NCI-H2081 (cell line): ENCODE results near the gene PKDREJ.

Experiments
- DNase-seq, 2 experiments: peaks; one replicate each; lab custom pipeline; 2025; lab: John Stamatoyannopoulos, UW

The PKDREJ gene

GRCh38 chr22:46234969-46235368, 28.2 kb downstream of the PKDREJ start:
- no peak for DNase-seq

- DNase-seq: no peak
Measured at GRCh38 chr22:46233231-46233630, 29.9 kb downstream of the PKDREJ start.

GRCh38 chr22:46230262-46230901, 32.8 kb downstream of the PKDREJ start:
- no peak for DNase-seq

- DNase-seq: no peak
Measured at GRCh38 chr22:46229701-46230100, 33.4 kb downstream of the PKDREJ start.

GRCh38 chr22:46226577-46226976, 36.6 kb downstream of the PKDREJ start:
- DNase-seq: no peak

- no peak for DNase-seq
Measured at GRCh38 chr22:46225631-46226030, 37.5 kb downstream of the PKDREJ start.

- no peak for DNase-seq
Measured at GRCh38 chr22:46224898-46225290, 38.2 kb downstream of the PKDREJ start.

GRCh38 chr22:46224044-46224897, 38.9 kb downstream of the PKDREJ start:
- DNase-seq: no peak

- DNase-seq: no peak
Measured at GRCh38 chr22:46220921-46221320, 42.2 kb downstream of the PKDREJ start.

GRCh38 chr22:46219636-46220035, 43.5 kb downstream of the PKDREJ start:
- DNase-seq: peak in 1 of 2 experiments; percentile 2

GRCh38 chr22:46214616-46215015, 48.5 kb downstream of the PKDREJ start:
- no peak for DNase-seq

- DNase-seq: no peak
Measured at GRCh38 chr22:46214149-46214548, 49.0 kb downstream of the PKDREJ start.

GRCh38 chr22:46213052-46213451, 50.1 kb downstream of the PKDREJ start:
- no peak for DNase-seq

GRCh38 chr22:46212195-46212594, 50.9 kb downstream of the PKDREJ start:
- DNase-seq: no peak

GRCh38 chr22:46209262-46209661, 53.9 kb downstream of the PKDREJ start:
- DNase-seq: no peak
